ENCODE results near the gene P2RY6. TPM values are rescaled to one million over a fixed set of nuclear protein-coding genes. Genes with fewer than 3 reads are reported as not detected.

Gene P2RY6
- total RNA-seq, 1 donor from 2014 or later: 0.74 TPM

- Mint-ChIP-seq H3K4me1 (ENCODE audit: unreplicated experiment) (peaks cover 28% of the 10 kb centered on the region), H3K36me3 (ENCODE audit: low read depth, unreplicated experiment) (peaks cover 8% of the 10 kb centered on the region), H3K4me3 (ENCODE audit: unreplicated experiment) (no peak overlapping the region), H3K9me3 (ENCODE audit: unreplicated experiment) (no peaks in the 10 kb centered on the region), H3K27me3 (ENCODE audit: unreplicated experiment) (peaks cover 13% of the 10 kb centered on the region), H3K27ac (ENCODE audit: unreplicated experiment) (no peak overlapping the region)
- DNase-seq (ENCODE audit: low spot score): no peak
- TF ChIP-seq, protein P1, sequence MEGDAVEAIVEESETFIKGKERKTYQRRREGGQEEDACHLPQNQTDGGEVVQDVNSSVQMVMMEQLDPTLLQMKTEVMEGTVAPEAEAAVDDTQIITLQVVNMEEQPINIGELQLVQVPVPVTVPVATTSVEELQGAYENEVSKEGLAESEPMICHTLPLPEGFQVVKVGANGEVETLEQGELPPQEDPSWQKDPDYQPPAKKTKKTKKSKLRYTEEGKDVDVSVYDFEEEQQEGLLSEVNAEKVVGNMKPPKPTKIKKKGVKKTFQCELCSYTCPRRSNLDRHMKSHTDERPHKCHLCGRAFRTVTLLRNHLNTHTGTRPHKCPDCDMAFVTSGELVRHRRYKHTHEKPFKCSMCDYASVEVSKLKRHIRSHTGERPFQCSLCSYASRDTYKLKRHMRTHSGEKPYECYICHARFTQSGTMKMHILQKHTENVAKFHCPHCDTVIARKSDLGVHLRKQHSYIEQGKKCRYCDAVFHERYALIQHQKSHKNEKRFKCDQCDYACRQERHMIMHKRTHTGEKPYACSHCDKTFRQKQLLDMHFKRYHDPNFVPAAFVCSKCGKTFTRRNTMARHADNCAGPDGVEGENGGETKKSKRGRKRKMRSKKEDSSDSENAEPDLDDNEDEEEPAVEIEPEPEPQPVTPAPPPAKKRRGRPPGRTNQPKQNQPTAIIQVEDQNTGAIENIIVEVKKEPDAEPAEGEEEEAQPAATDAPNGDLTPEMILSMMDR (IDR thresholded peaks at IDR 0.05; ENCODE audit: unreplicated experiment): no peak
Observed at GRCh38 chr11:73290536-73290935, 18.4 kb downstream of the P2RY6 start.

- Mint-ChIP-seq H3K27me3 (ENCODE audit: unreplicated experiment) (peaks cover 10% of the 10 kb centered on the region), H3K9me3 (ENCODE audit: unreplicated experiment) (no peaks in the 10 kb centered on the region), H3K4me1 (ENCODE audit: unreplicated experiment) (peaks cover 28% of the 10 kb centered on the region), H3K27ac (ENCODE audit: unreplicated experiment) (no peak overlapping the region), H3K36me3 (ENCODE audit: low read depth, unreplicated experiment) (peaks cover 8% of the 10 kb centered on the region), H3K4me3 (ENCODE audit: unreplicated experiment) (no peak overlapping the region)
- no peak for DNase-seq (ENCODE audit: low spot score)
- TF ChIP-seq, protein P1 (IDR thresholded peaks at IDR 0.05; ENCODE audit: unreplicated experiment): no peak
Observed at GRCh38 chr11:73291196-73291595, 19.1 kb downstream of the P2RY6 start.

- Mint-ChIP-seq H3K4me3 (ENCODE audit: unreplicated experiment) (no peak overlapping the region), H3K9me3 (ENCODE audit: unreplicated experiment) (no peaks in the 10 kb centered on the region), H3K36me3 (ENCODE audit: low read depth, unreplicated experiment) (peaks cover 10% of the 10 kb centered on the region), H3K27ac (ENCODE audit: unreplicated experiment) (no peak overlapping the region), H3K27me3 (ENCODE audit: unreplicated experiment) (peaks cover 9% of the 10 kb centered on the region), H3K4me1 (ENCODE audit: unreplicated experiment) (peaks cover 28% of the 10 kb centered on the region)
- TF ChIP-seq, protein P1 (IDR thresholded peaks at IDR 0.05; ENCODE audit: unreplicated experiment): no peak
- DNase-seq (ENCODE audit: low spot score): no peak
Observed at GRCh38 chr11:73291781-73292524, 19.8 kb downstream of the P2RY6 start.

- Mint-ChIP-seq H3K9me3 (ENCODE audit: unreplicated experiment) (no peaks in the 10 kb centered on the region), H3K27ac (ENCODE audit: unreplicated experiment) (no peak overlapping the region), H3K36me3 (ENCODE audit: low read depth, unreplicated experiment) (peaks cover 10% of the 10 kb centered on the region), H3K27me3 (ENCODE audit: unreplicated experiment) (peaks cover 9% of the 10 kb centered on the region), H3K4me3 (ENCODE audit: unreplicated experiment) (no peak overlapping the region), H3K4me1 (ENCODE audit: unreplicated experiment) (peaks cover 25% of the 10 kb centered on the region)
- TF ChIP-seq, protein P1 (IDR thresholded peaks at IDR 0.05; ENCODE audit: unreplicated experiment): no peak
- DNase-seq (ENCODE audit: low spot score): no peak
Observed at GRCh38 chr11:73292525-73292894, 20.4 kb downstream of the P2RY6 start.

DNA sequence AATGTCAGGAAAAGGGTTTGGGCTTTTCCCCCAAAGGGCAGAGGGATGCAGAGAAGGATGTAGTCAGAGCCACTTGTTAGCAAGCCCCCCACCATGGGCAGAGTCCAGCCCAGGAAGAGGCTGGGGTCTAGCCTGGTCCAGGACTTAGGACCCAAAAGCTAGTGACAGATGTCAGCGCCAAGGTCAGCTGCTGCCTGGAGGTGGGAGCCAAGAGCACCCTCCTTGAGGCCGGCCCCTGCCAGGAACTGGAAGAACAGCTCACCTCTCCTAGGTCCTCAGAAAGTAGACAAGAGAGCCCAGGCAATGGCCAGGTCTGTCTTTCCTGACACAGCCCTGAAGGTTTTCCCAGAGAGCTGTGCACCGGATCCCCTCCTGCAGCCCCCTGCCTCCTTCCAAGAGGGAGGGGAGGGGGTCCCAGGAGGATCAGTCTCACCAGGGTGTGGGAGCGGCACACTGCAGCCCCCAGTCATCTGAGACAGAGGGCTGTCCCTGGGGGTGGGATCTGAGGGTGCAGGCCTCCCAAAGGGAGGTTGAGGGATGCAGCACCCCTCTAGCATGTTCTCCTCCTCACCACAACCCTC lies 21.3 kb downstream of the P2RY6 start:
- Mint-ChIP-seq H3K27me3 (ENCODE audit: unreplicated experiment) (peaks cover 10% of the 10 kb centered on the region), H3K27ac (ENCODE audit: unreplicated experiment) (peak overlapping the region; percentile 25), H3K4me1 (ENCODE audit: unreplicated experiment) (peaks cover 18% of the 10 kb centered on the region), H3K4me3 (ENCODE audit: unreplicated experiment) (peak overlapping the region; percentile 38), H3K9me3 (ENCODE audit: unreplicated experiment) (no peaks in the 10 kb centered on the region), H3K36me3 (ENCODE audit: low read depth, unreplicated experiment) (peaks cover 10% of the 10 kb centered on the region)
- no peak for DNase-seq (ENCODE audit: low spot score)
- TF ChIP-seq, protein P1 (IDR thresholded peaks at IDR 0.05; ENCODE audit: unreplicated experiment): no peak
